Neural cell (in vitro differentiated cells): ENCODE data around the gene SLC22A5.

ENCODE experiments used
- EP300 ChIP-seq: fragments of 450-650 bp; conservative IDR thresholded peaks from 2 replicates; pipeline ENCODE4 v1.6.1; 2014; ENCODE audit warnings: antibody characterized with exemption, mild to moderate bottlenecking, moderate library complexity; ENCODE audit not compliant: poor library complexity, severe bottlenecking
- EZH2 ChIP-seq: fragments of 200-600, 300-800 bp; shearing (Covaris generic), sonication (generic); IDR thresholded peaks from 2 replicates; pipeline ENCODE4 v1.6.1; 2014; ENCODE audit warnings: antibody characterized with exemption, low read length, borderline replicate concordance, mild to moderate bottlenecking; ENCODE audit not compliant: insufficient read depth, poor library complexity, severe bottlenecking
- MXI1 ChIP-seq: fragments of 450-650 bp; conservative IDR thresholded peaks from 2 replicates; pipeline ENCODE4 v1.6.1; 2014; ENCODE audit warnings: antibody characterized with exemption, mild to moderate bottlenecking; ENCODE audit not compliant: poor library complexity, severe bottlenecking
- POLR2AphosphoS5 ChIP-seq: IDR thresholded peaks from 2 replicates; pipeline ENCODE4 v1.6.1; 2012
- RAD21 ChIP-seq: fragments of 450-650 bp; conservative IDR thresholded peaks from 2 replicates; pipeline ENCODE4 v1.6.1; 2014; ENCODE audit warnings: antibody characterized with exemption, mild to moderate bottlenecking, moderate library complexity
- SMC3 ChIP-seq: fragments of 450-650 bp; conservative IDR thresholded peaks from 2 replicates; pipeline ENCODE4 v1.6.1; 2014; ENCODE audit warnings: antibody characterized with exemption, mild to moderate bottlenecking, moderate library complexity; ENCODE audit not compliant: poor library complexity
- TAF1 ChIP-seq: IDR thresholded peaks from 2 replicates; pipeline ENCODE4 v1.6.1; 2012; ENCODE audit warnings: low read depth
- TF ChIP-seq, protein P1 (sequence below): fragments of 450-650 bp; IDR thresholded peaks from 2 replicates; pipeline ENCODE4 v1.5.1; 2014; ENCODE audit warnings: antibody characterized with exemption, mild to moderate bottlenecking, moderate library complexity; ENCODE audit not compliant: poor library complexity, severe bottlenecking
- TF ChIP-seq, protein P2 (sequence below): IDR thresholded peaks from 2 replicates; pipeline ENCODE4 v1.6.1; 2012; ENCODE audit warnings: borderline replicate concordance

DNA sequence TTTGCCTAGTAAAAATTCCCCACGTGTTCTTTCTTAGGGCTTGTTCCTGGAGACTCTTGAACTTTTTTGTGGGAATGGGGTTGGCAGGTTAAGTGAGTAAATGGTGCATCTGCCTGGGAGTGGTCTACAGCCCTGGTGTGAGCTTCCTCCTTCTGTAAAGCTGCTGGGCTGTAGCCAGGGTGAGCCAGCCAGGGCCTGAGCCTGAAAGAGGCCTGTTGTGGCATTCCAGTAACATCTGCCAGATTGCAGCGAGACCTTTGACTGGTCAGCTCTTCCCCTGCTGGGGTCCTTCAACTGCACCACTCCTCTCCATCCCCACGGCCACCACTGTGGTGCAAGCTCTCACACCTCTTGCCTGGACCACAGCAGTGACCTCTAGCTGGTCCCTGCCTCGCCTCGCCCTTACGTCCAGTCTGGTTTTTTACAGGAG, 47.5 kb downstream of the SLC22A5 start:
- TF ChIP-seq, protein P1, sequence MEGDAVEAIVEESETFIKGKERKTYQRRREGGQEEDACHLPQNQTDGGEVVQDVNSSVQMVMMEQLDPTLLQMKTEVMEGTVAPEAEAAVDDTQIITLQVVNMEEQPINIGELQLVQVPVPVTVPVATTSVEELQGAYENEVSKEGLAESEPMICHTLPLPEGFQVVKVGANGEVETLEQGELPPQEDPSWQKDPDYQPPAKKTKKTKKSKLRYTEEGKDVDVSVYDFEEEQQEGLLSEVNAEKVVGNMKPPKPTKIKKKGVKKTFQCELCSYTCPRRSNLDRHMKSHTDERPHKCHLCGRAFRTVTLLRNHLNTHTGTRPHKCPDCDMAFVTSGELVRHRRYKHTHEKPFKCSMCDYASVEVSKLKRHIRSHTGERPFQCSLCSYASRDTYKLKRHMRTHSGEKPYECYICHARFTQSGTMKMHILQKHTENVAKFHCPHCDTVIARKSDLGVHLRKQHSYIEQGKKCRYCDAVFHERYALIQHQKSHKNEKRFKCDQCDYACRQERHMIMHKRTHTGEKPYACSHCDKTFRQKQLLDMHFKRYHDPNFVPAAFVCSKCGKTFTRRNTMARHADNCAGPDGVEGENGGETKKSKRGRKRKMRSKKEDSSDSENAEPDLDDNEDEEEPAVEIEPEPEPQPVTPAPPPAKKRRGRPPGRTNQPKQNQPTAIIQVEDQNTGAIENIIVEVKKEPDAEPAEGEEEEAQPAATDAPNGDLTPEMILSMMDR, result no peak
- TF ChIP-seq, protein P2, sequence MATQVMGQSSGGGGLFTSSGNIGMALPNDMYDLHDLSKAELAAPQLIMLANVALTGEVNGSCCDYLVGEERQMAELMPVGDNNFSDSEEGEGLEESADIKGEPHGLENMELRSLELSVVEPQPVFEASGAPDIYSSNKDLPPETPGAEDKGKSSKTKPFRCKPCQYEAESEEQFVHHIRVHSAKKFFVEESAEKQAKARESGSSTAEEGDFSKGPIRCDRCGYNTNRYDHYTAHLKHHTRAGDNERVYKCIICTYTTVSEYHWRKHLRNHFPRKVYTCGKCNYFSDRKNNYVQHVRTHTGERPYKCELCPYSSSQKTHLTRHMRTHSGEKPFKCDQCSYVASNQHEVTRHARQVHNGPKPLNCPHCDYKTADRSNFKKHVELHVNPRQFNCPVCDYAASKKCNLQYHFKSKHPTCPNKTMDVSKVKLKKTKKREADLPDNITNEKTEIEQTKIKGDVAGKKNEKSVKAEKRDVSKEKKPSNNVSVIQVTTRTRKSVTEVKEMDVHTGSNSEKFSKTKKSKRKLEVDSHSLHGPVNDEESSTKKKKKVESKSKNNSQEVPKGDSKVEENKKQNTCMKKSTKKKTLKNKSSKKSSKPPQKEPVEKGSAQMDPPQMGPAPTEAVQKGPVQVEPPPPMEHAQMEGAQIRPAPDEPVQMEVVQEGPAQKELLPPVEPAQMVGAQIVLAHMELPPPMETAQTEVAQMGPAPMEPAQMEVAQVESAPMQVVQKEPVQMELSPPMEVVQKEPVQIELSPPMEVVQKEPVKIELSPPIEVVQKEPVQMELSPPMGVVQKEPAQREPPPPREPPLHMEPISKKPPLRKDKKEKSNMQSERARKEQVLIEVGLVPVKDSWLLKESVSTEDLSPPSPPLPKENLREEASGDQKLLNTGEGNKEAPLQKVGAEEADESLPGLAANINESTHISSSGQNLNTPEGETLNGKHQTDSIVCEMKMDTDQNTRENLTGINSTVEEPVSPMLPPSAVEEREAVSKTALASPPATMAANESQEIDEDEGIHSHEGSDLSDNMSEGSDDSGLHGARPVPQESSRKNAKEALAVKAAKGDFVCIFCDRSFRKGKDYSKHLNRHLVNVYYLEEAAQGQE, result no peak
- TF ChIP-seq RAD21, result no peak
- no peak for TF ChIP-seq TAF1
- no peak for TF ChIP-seq EZH2
- TF ChIP-seq EP300, result no peak
- TF ChIP-seq POLR2AphosphoS5, result no peak
- no peak for TF ChIP-seq MXI1
- TF ChIP-seq SMC3, result no peak
